CD14-positive monocyte (primary cell): Measurements from ENCODE around the gene LPCAT1. TPM values are rescaled to one million over a fixed set of nuclear protein-coding genes. Genes with fewer than 3 reads are reported as not detected.

Experiments used
- DNase-seq, 3 donors: peaks; one replicate each; pipeline ENCODE4 v3.0.0-alpha.2; 2011 to 2022
- H2AFZ ChIP-seq: 2 replicates; pipeline ENCODE4 v1.6.0; 2012; ENCODE audit warnings: mild to moderate bottlenecking, low read depth, low read length, inconsistent platforms; ENCODE audit not compliant: insufficient read depth, poor library complexity, severe bottlenecking
- H3K27ac ChIP-seq, 2 donors: 1 replicate in 1 of 2; 2 replicates in 1 of 2; pipeline ENCODE4 v1.5.1; 2012 to 2013; ENCODE audit warnings: low read length in 2 of 2, control low read depth in 1 of 2, inconsistent platforms in 1 of 2, low read depth in 1 of 2, mild to moderate bottlenecking in 1 of 2
- H3K27me3 ChIP-seq, 2 donors: one replicate each; pipeline versions ENCODE4 v1.6.0 to v1.6.1; 2011 to 2013; ENCODE audit warnings: low read length in 2 of 2; ENCODE audit not compliant: control insufficient read depth in 2 of 2, insufficient read depth in 2 of 2
- H3K36me3 ChIP-seq, 2 donors: replicated peaks in 1 of 2; 1 replicate in 1 of 2; 2 replicates in 1 of 2; pipeline versions ENCODE4 v1.5.1 to v1.6.1; 2012 to 2013; ENCODE audit warnings: low read length in 2 of 2, control low read depth in 1 of 2, inconsistent platforms in 1 of 2, mild to moderate bottlenecking in 1 of 2; ENCODE audit not compliant: insufficient read depth in 2 of 2, control insufficient read depth in 1 of 2
- H3K4me1 ChIP-seq, 2 donors: 1 replicate in 1 of 2; 2 replicates in 1 of 2; pipeline versions ENCODE4 v1.5.1 to v1.6.1; 2012 to 2013; ENCODE audit warnings: low read length in 2 of 2, control low read depth in 1 of 2, inconsistent platforms in 1 of 2, mild to moderate bottlenecking in 1 of 2, moderate library complexity in 1 of 2; ENCODE audit not compliant: insufficient read depth in 2 of 2, control insufficient read depth in 1 of 2
- H3K4me2 ChIP-seq: replicated peaks from 2 replicates; pipeline ENCODE3; 2012; ENCODE audit warnings: low read length, moderate library complexity, mild to moderate bottlenecking; ENCODE audit not compliant: poor library complexity, severe bottlenecking; ENCODE audit errors: extremely low read depth
- H3K4me3 ChIP-seq, 3 experiments: fragments of 200-600 bp in 1 of 3; sonication (generic) in 1 of 3; replicated peaks in 1 of 3; 1 replicate in 2 of 3; 2 replicates in 1 of 3; pipeline ENCODE4 v1.5.1; 2011 to 2013; ENCODE audit warnings: low read length in 3 of 3, mild to moderate bottlenecking in 3 of 3, control low read depth in 2 of 3, low read depth in 2 of 3, inconsistent platforms in 1 of 3, moderate library complexity in 1 of 3
- H3K79me2 ChIP-seq: 2 replicates; pipeline ENCODE4 v1.6.0; 2012; ENCODE audit warnings: mild to moderate bottlenecking, control low read depth, inconsistent platforms, low read length, moderate library complexity; ENCODE audit not compliant: insufficient read depth
- H3K9ac ChIP-seq: 2 replicates; pipeline ENCODE4 v1.6.0; 2017; ENCODE audit warnings: low read length, mild to moderate bottlenecking; ENCODE audit not compliant: insufficient read depth, poor library complexity, severe bottlenecking
- H3K9me3 ChIP-seq, 2 donors: replicated peaks in 1 of 2; 1 replicate in 1 of 2; 2 replicates in 1 of 2; pipeline versions ENCODE4 v1.5.1 to v1.6.1; 2012 to 2013; ENCODE audit warnings: low read length in 2 of 2, control low read depth in 1 of 2; ENCODE audit not compliant: control insufficient read depth in 1 of 2, insufficient read depth in 1 of 2
- H4K20me1 ChIP-seq: 2 replicates; pipeline ENCODE4 v1.6.0; 2012; ENCODE audit warnings: mild to moderate bottlenecking, low read length, control low read depth, moderate library complexity; ENCODE audit not compliant: insufficient read depth
- H3K27ac Mint-ChIP-seq, 7 donors: one replicate each; pipeline ENCODE4 v1.8.0; 2020; ENCODE audit warnings: mild to moderate bottlenecking in 7 of 7, mixed read lengths in 7 of 7, moderate library complexity in 6 of 7, inconsistent platforms in 2 of 7
- H3K27me3 Mint-ChIP-seq, 3 donors: one replicate each; pipeline ENCODE4 v1.8.0; 2021 to 2022; ENCODE audit warnings: low read depth in 3 of 3, mild to moderate bottlenecking in 3 of 3, mixed read lengths in 3 of 3, moderate library complexity in 3 of 3, inconsistent platforms in 1 of 3
- H3K36me3 Mint-ChIP-seq, 2 donors: one replicate each; pipeline ENCODE4 v1.8.0; 2020; ENCODE audit warnings: mixed read lengths in 2 of 2, inconsistent platforms in 1 of 2, mild to moderate bottlenecking in 1 of 2
- H3K4me1 Mint-ChIP-seq: one replicate; pipeline ENCODE4 v1.8.0; 2020; ENCODE audit warnings: mild to moderate bottlenecking, mixed read lengths
- H3K4me3 Mint-ChIP-seq, 2 donors: one replicate each; pipeline ENCODE4 v1.8.0; 2020; ENCODE audit warnings: mild to moderate bottlenecking in 2 of 2, mixed read lengths in 2 of 2, moderate library complexity in 1 of 2
- H3K9me3 Mint-ChIP-seq, 7 donors: one replicate each; pipeline ENCODE4 v1.8.0; 2020 to 2022; ENCODE audit warnings: mixed read lengths in 7 of 7, mild to moderate bottlenecking in 6 of 7, moderate library complexity in 6 of 7, inconsistent platforms in 2 of 7
- WGBS: methylation state at CpG from one replicate; pipeline ENCODE4 v1.1.5; 2013; ENCODE audit warnings: missing lambda C conversion rate; ENCODE audit not compliant: insufficient coverage; 5-methylcytosine and 5-hydroxymethylcytosine counted together
- intact Hi-C, 2 donors: fragments of 100-400 bp; cut with micrococcal nuclease; formaldehyde crosslinking; loops; one replicate each; pipeline versions ENCODE4 v1.15.0 to v1.15.1; 2023
- polyA plus RNA-seq, 3 donors: library from polyadenylated mRNA; depleted of rRNA in 1 of 3; unstranded in 2 of 3; stranded (reverse) in 1 of 3; fragments of 300-500 nt in 2 of 3; fragments of >200 nt in 1 of 3; fragmentation: Illumina TruSeq in 2 of 3; gene quantifications; 1 replicate in 2 of 3; 2 replicates in 1 of 3; pipeline ENCODE4 v1.2.3, GENCODE V29; 2012 to 2021
- TF ChIP-seq, protein P1 (sequence below): fragments of 200-600 bp; IDR thresholded peaks from one replicate; pipeline ENCODE4 v1.8.0; 2022; ENCODE audit warnings: antibody characterized with exemption, mild to moderate bottlenecking

The LPCAT1 gene
- polyA plus RNA-seq, 3 donors = 34.1 to 53.9 (median 34.8) TPM

GRCh38 chr5:1428107-1428506, 95.7 kb downstream of the LPCAT1 start:
- WGBS = no CpG with 5 or more reads among the region's 1 CpG
- Mint-ChIP-seq H3K4me1 (no peaks in the 10 kb centered on the region), H3K36me3 (no peaks in the 10 kb centered on the region), H3K4me3 (no peak overlapping the region), H3K27me3 (peaks cover 2 to 8% (median 3%) of the 10 kb centered on the region in 3 donors), H3K27ac (no peak overlapping the region), H3K9me3 (peaks cover 31 to 72% (median 70%) of the 10 kb centered on the region in 7 donors)
- intact Hi-C loops = no loop called here
- peaks cover 54 to 62% of the 10 kb centered on the region in 2 donors for H3K9me3 ChIP-seq
- no peak overlapping the region for H3K27ac ChIP-seq
- TF ChIP-seq, protein P1, sequence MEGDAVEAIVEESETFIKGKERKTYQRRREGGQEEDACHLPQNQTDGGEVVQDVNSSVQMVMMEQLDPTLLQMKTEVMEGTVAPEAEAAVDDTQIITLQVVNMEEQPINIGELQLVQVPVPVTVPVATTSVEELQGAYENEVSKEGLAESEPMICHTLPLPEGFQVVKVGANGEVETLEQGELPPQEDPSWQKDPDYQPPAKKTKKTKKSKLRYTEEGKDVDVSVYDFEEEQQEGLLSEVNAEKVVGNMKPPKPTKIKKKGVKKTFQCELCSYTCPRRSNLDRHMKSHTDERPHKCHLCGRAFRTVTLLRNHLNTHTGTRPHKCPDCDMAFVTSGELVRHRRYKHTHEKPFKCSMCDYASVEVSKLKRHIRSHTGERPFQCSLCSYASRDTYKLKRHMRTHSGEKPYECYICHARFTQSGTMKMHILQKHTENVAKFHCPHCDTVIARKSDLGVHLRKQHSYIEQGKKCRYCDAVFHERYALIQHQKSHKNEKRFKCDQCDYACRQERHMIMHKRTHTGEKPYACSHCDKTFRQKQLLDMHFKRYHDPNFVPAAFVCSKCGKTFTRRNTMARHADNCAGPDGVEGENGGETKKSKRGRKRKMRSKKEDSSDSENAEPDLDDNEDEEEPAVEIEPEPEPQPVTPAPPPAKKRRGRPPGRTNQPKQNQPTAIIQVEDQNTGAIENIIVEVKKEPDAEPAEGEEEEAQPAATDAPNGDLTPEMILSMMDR = no peak
- no peak overlapping the region for H2AFZ ChIP-seq
- H3K79me2 ChIP-seq = no peaks in the 10 kb centered on the region
- no peaks in the 10 kb centered on the region for H4K20me1 ChIP-seq
- no peak overlapping the region for H3K9ac ChIP-seq
- H3K4me3 ChIP-seq = no peak overlapping the region
- H3K4me1 ChIP-seq = no peaks in the 10 kb centered on the region
- no peak overlapping the region for H3K4me2 ChIP-seq
- H3K27me3 ChIP-seq = no peaks in the 10 kb centered on the region
- no peak for DNase-seq
- H3K36me3 ChIP-seq = no peaks in the 10 kb centered on the region

DNA sequence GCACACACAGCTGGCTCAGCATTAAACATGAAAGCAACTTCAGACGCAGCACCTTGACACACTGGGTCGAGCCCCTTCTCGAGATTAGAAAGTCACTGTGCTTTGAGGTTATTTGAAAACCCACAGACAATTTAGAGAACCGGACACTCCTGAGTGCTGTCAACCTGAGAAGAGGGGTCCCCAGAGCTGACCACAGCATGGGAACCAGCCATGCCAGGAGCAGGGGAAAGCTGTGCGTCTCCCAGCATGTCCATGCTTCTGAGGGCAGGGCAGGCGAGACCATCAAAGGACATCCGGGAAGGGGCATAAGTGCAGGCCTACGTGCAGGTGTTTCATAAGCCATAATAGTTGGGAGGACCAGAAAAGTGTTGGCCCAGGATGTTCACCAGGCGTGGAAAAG, 99.0 kb downstream of the LPCAT1 start:
- H4K20me1 ChIP-seq = no peaks in the 10 kb centered on the region
- H3K4me1 ChIP-seq = no peaks in the 10 kb centered on the region
- no peak overlapping the region for H2AFZ ChIP-seq
- no peaks in the 10 kb centered on the region for H3K36me3 ChIP-seq
- Mint-ChIP-seq H3K27ac (no peak overlapping the region), H3K4me1 (no peaks in the 10 kb centered on the region), H3K27me3 (peaks cover 3 to 6% (median 5%) of the 10 kb centered on the region in 3 donors), H3K4me3 (no peak overlapping the region), H3K36me3 (no peaks in the 10 kb centered on the region), H3K9me3 (peaks cover 9 to 46% (median 38%) of the 10 kb centered on the region in 7 donors)
- no peak for DNase-seq
- WGBS = 89% methylated on average over 8 of the region's 9 CpGs
- H3K4me3 ChIP-seq = no peak overlapping the region
- peaks cover 20 to 32% of the 10 kb centered on the region in 2 donors for H3K9me3 ChIP-seq
- no peak overlapping the region for H3K27ac ChIP-seq
- no peaks in the 10 kb centered on the region for H3K27me3 ChIP-seq
- TF ChIP-seq, protein P1 = no peak
- H3K4me2 ChIP-seq = no peak overlapping the region
- H3K79me2 ChIP-seq = no peaks in the 10 kb centered on the region
- intact Hi-C loops = no loop called here
- H3K9ac ChIP-seq = no peak overlapping the region
